ENCODE data around the gene USP21. TPM values are rescaled to one million over a fixed set of nuclear protein-coding genes. Genes with fewer than 3 reads are reported as not detected.
A peak's percentile ranks its signal among the peaks of the same experiment; 100 is the strongest.

Gene USP21
- total RNA-seq, 2 experiments from 2014 or later = 34.7 to 40.2 TPM

GRCh38 chr1:161200992-161201835 lies 41.9 kb downstream of the USP21 start:
- POLR2A ChIA-PET = interaction anchor here (0.6 to 1.5 kb wide), 2 partner anchors 8 to 24 kb away, joined by 3 to 6 read pairs; partner anchors contain the start of gene TOMM40L

GRCh38 chr1:161201836-161202712 lies 42.8 kb downstream of the USP21 start, which contains the start of gene NDUFS2:
Gene NDUFS2 (plus strand): TSS chr1:161202367. CDS start chr1:161202386, 19 bp downstream.
- Mint-ChIP-seq H3K9me3 (no peaks in the 10 kb centered on the region), H3K27me3 (no peaks in the 10 kb centered on the region), H3K4me3 (peak within 1 kb of the TSS; percentile 96), H3K36me3 (ENCODE audit: low read depth) (peaks cover 39% of the 10 kb centered on the region), H3K27ac (peak within 1 kb of the TSS; percentile 98), H3K4me1 (peaks cover 75% of the 10 kb centered on the region)
- POLR2A ChIA-PET = interaction anchor here (0.6 to 1.5 kb wide), 2 partner anchors 9 to 24 kb away, joined by 3 to 6 read pairs; partner anchors contain the start of gene TOMM40L
- CTCF ChIA-PET = interaction anchor here (0.9 to 3.1 kb wide), 17 partner anchors 9 to 188 kb away, joined by 3 to 36 read pairs (median 5); partner anchors contain the start of genes PPOX and TOMM40L
- peak; percentile 98 for DNase-seq

More at GRCh38 chr1:161200992-161201835, 41.9 kb downstream of the USP21 start:
- peaks cover 69% of the 10 kb centered on the region for H3K4me1 Mint-ChIP-seq
- peaks cover 31% of the 10 kb centered on the region for H3K36me3 Mint-ChIP-seq (ENCODE audit: low read depth)
- H3K9me3 Mint-ChIP-seq = no peaks in the 10 kb centered on the region
- H3K4me3 Mint-ChIP-seq = peak overlapping the region; percentile 96
- DNase-seq = no peak
- H3K27ac Mint-ChIP-seq = peak overlapping the region; percentile 98
- CTCF ChIA-PET = interaction anchor here (0.7 to 3.1 kb wide), 17 partner anchors 9 to 188 kb away, joined by 3 to 36 read pairs (median 4); partner anchors contain the start of genes PPOX and TOMM40L
- no peaks in the 10 kb centered on the region for H3K27me3 Mint-ChIP-seq

- no peaks in the 10 kb centered on the region for H3K27me3 Mint-ChIP-seq
- H3K36me3 Mint-ChIP-seq (ENCODE audit: low read depth) = peaks cover 61% of the 10 kb centered on the region
- no peak for DNase-seq
- H3K4me3 Mint-ChIP-seq = no peak overlapping the region
- ChIA-PET CTCF (interaction anchor here (1.0 to 2.0 kb wide), 6 partner anchors 14 to 233 kb away, joined by 3 to 11 read pairs (median 4); partner anchors contain the start of gene TOMM40L), POLR2A (no interaction called here)
- H3K27ac Mint-ChIP-seq = peak overlapping the region; percentile 34
- no peaks in the 10 kb centered on the region for H3K9me3 Mint-ChIP-seq
- peaks cover 65% of the 10 kb centered on the region for H3K4me1 Mint-ChIP-seq
Observed at GRCh38 chr1:161206411-161207140, 47.3 kb downstream of the USP21 start.

- Mint-ChIP-seq H3K9me3 (no peaks in the 10 kb centered on the region), H3K27me3 (no peaks in the 10 kb centered on the region), H3K27ac (no peak overlapping the region), H3K36me3 (ENCODE audit: low read depth) (peaks cover 65% of the 10 kb centered on the region), H3K4me3 (no peak overlapping the region), H3K4me1 (peaks cover 59% of the 10 kb centered on the region)
- ChIA-PET CTCF (interaction anchor here (1.0 to 1.8 kb wide), 3 partner anchors 18 to 233 kb away, joined by 3 to 5 read pairs (median 4); partner anchors contain the start of gene TOMM40L), POLR2A (no interaction called here)
- DNase-seq = no peak
Observed at GRCh38 chr1:161207173-161207572, 47.9 kb downstream of the USP21 start.

GRCh38 chr1:161209790-161210409 lies 50.6 kb downstream of the USP21 start:
- POLR2A ChIA-PET = no interaction called here
- peaks cover 67% of the 10 kb centered on the region for H3K36me3 Mint-ChIP-seq (ENCODE audit: low read depth)
- no peaks in the 10 kb centered on the region for H3K27me3 Mint-ChIP-seq
- H3K27ac Mint-ChIP-seq = no peak overlapping the region
- DNase-seq = peak; percentile 79
- H3K4me1 Mint-ChIP-seq = peaks cover 48% of the 10 kb centered on the region
- CTCF ChIA-PET = interaction anchor here (0.6 to 4.0 kb wide), 7 partner anchors 8 to 310 kb away, joined by 3 to 21 read pairs (median 6); partner anchors contain the start of genes NDUFS2 and TOMM40L
- H3K4me3 Mint-ChIP-seq = no peak overlapping the region
- H3K9me3 Mint-ChIP-seq = no peaks in the 10 kb centered on the region

- Mint-ChIP-seq H3K4me1 (peaks cover 52% of the 10 kb centered on the region), H3K9me3 (no peaks in the 10 kb centered on the region), H3K27ac (no peak overlapping the region), H3K27me3 (no peaks in the 10 kb centered on the region), H3K4me3 (no peak overlapping the region), H3K36me3 (ENCODE audit: low read depth) (peaks cover 51% of the 10 kb centered on the region)
- DNase-seq = no peak
- ChIA-PET CTCF (no interaction called here), POLR2A (no interaction called here)
Observed at GRCh38 chr1:161214369-161214768, 55.1 kb downstream of the USP21 start.

GRCh38 chr1:161215076-161215475 lies 55.8 kb downstream of the USP21 start, which contains the start of gene FCER1G:
Gene FCER1G (plus strand): TSS chr1:161215295. CDS start chr1:161215322, 27 bp downstream.
- Mint-ChIP-seq H3K4me1 (peaks cover 45% of the 10 kb centered on the region), H3K4me3 (peak within 1 kb of the TSS; percentile 18), H3K9me3 (no peaks in the 10 kb centered on the region), H3K27me3 (no peaks in the 10 kb centered on the region), H3K27ac (peak within 1 kb of the TSS; percentile 14), H3K36me3 (ENCODE audit: low read depth) (peaks cover 44% of the 10 kb centered on the region)
- ChIA-PET POLR2A (no interaction called here), CTCF (interaction anchor here (0.7 to 2.3 kb wide), 5 partner anchors 10 to 168 kb away, joined by 3 to 23 read pairs (median 3); partner anchors contain the start of gene TOMM40L)
- no peak for DNase-seq

Other genes starting within 250 kb of the USP21 start
- not detected for gene ITLN2, start 204.7 kb upstream of the USP21 start, total RNA-seq
- gene F11R, start 138.3 kb upstream of the USP21 start, total RNA-seq = 10 to 100 TPM; 14.1 to 15.6 TPM
- 10 to 100 TPM; 33.5 to 43.6 TPM for gene TSTD1, start 120.5 kb upstream of the USP21 start, total RNA-seq
- 10 to 100 TPM; 78.0 to 81.2 TPM for gene USF1, start 113.5 kb upstream of the USP21 start, total RNA-seq
- gene ARHGAP30, start 89.6 kb upstream of the USP21 start, total RNA-seq = 100 to 1,000 TPM; 244 to 304 TPM
- under 1 TPM in 1 of 2 experiments, not detected in 1; 0.15 TPM for gene NECTIN4, start 69.9 kb upstream of the USP21 start, total RNA-seq
- under 1 TPM in 1 of 2 experiments, not detected in 1; 0.30 TPM for gene KLHDC9, start 61.1 kb upstream of the USP21 start, total RNA-seq
- gene PFDN2, start 41.5 kb upstream of the USP21 start, total RNA-seq = 10 to 100 TPM; 46.0 to 56.0 TPM
- 10 to 100 TPM; 37.7 to 39.0 TPM for gene NIT1, start 41.4 kb upstream of the USP21 start, total RNA-seq
- gene DEDD, start 26.8 kb upstream of the USP21 start, total RNA-seq = 10 to 100 TPM; 39.8 to 43.1 TPM
- 100 to 1,000 TPM; 115 to 120 TPM for gene UFC1, start 5.5 kb upstream of the USP21 start, total RNA-seq
- 10 to 100 TPM; 33.6 to 40.7 TPM for gene PPOX, start 6.9 kb downstream of the USP21 start, total RNA-seq
- 10 to 100 TPM; 43.1 to 48.6 TPM for gene B4GALT3, start 18.0 kb downstream of the USP21 start, total RNA-seq
- gene ADAMTS4, start 39.6 kb downstream of the USP21 start, total RNA-seq = 1 to 10 TPM in 1 of 2 experiments, under 1 TPM in 1; 0.31 to 1.3 TPM
- gene NDUFS2, start 42.9 kb downstream of the USP21 start, total RNA-seq = 10 to 100 TPM; 74.2 to 82.1 TPM
- 1 to 10 TPM; 1.8 to 3.0 TPM for gene FCER1G, start 55.8 kb downstream of the USP21 start, total RNA-seq
- gene APOA2, start 64.1 kb downstream of the USP21 start, total RNA-seq = not detected
- 10 to 100 TPM; 16.7 to 17.3 TPM for gene TOMM40L, start 66.6 kb downstream of the USP21 start, total RNA-seq
- gene NR1I3, start 78.7 kb downstream of the USP21 start, total RNA-seq = not detected
- gene PCP4L1, start 99.2 kb downstream of the USP21 start, total RNA-seq = under 1 TPM in 1 of 2 experiments, not detected in 1; 0.15 TPM
- gene MPZ, start 150.5 kb downstream of the USP21 start, total RNA-seq = 1 to 10 TPM; 4.5 to 5.2 TPM
- 100 to 1,000 TPM; 159 to 169 TPM for gene SDHC, start 154.9 kb downstream of the USP21 start, total RNA-seq
- not detected for gene CFAP126, start 208.4 kb downstream of the USP21 start, total RNA-seq